Posterior cingulate gyrus (tissue), 11 donors: Measurements from ENCODE around the gene KNOP1.

ENCODE experiments used
- DNase-seq, 10 donors: peaks; one replicate each; pipeline versions ENCODE4 v3.0.0 to v3.0.0-alpha.2; 2020 to 2021; ENCODE audit warnings: mixed read lengths in 3 of 10
- intact Hi-C: fragments of 100-400 bp; cut with DNase I; formaldehyde crosslinking; loops from one replicate; pipeline ENCODE4 v1.15.1; 2023

Gene KNOP1

DNA sequence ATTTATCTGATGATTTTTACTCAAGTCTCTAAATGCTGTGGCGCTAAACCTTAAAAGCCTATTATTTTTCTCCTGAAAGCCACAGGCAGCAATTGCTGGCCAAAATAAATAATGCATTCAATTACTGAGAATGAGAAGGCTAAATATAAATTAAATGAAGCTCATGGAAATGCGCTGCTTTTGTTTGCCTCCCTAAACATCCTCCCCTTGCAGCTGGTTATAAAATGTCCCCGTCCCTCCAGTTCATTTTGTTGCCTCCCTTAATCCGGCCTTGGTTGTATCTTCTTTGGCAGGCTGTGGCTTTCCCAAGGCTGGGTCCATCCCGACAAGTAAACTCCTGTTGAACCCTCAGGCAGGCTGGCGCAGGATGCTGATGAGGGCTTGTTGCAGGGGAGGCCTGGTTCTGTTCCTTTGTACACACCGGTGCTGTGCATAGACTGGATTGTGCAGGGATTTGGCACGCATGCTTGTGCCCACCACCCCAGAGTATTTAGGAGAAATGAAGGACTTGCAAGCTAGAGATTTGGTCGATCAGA is 62.7 kb downstream of the KNOP1 start:
- intact Hi-C loops, result loop anchor here (5.0 kb wide), 1 partner anchor 232 kb away; no protein-coding TSS in a partner anchor
- peak in 1 of 10 donors; percentile 20 for DNase-seq

DNA sequence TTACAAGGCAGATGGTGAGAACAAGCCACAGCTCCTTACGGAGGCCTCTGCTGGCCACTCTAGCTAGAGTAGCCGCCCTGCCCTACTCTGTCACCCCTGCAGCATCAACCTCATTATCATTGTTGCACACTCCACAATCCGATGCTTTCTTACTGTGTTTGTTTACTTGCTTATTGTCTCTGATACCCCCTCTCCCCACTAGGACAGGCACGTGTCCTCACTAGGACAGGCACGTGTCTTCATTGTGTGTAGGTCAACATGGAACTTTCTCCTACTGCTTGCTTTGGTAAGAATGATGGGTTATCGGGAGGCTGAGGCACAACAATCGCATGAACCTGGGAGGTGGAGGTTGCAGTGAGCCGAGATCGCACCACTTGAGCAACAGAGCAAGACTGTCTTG is 63.9 kb downstream of the KNOP1 start:
- no peak for DNase-seq
- intact Hi-C loops, result no loop called here
